Measurements from ENCODE around the gene SAMD4A. TPM values are rescaled to one million over a fixed set of nuclear protein-coding genes. Genes with fewer than 3 reads are reported as not detected.

Gene SAMD4A
- total RNA-seq, 4 donors from 2014 or later, result 17.0 to 39.6 (median 21.3) TPM

DNA sequence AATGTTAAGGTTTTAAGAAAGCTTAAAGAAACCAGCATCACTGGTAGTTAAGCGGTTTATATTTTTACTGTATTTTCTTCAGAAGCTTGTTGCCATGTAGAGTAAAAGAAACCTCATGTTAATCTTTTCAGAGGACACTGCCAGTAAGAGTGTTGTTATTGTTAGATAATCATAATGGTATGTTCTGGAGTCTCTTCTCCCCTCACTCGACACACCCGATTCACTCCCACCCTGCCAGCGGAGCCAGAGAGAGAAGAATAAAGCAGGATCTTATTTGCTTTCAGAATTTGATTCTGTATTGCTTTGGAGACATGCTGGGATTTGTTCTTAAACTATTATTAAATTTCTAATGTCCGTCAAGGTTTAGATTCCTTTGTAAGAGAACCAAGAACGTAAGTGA lies 113.7 kb downstream of the SAMD4A start:
- Histone ChIP-seq H3K4me1 (peaks cover 0 to 20% (median 0%) of the 10 kb centered on the region in 4 donors), H3K9me3 (no peaks in the 10 kb centered on the region), H3K36me3 (no peaks in the 10 kb centered on the region), H3K27ac (no peak overlapping the region), H3K27me3 (no peaks in the 10 kb centered on the region), H3K4me3 (no peak overlapping the region)
- no peak for DNase-seq
- TF ChIP-seq POLR2A (IDR thresholded peaks at IDR 0.05), result no peak
- TF ChIP-seq, protein P1, sequence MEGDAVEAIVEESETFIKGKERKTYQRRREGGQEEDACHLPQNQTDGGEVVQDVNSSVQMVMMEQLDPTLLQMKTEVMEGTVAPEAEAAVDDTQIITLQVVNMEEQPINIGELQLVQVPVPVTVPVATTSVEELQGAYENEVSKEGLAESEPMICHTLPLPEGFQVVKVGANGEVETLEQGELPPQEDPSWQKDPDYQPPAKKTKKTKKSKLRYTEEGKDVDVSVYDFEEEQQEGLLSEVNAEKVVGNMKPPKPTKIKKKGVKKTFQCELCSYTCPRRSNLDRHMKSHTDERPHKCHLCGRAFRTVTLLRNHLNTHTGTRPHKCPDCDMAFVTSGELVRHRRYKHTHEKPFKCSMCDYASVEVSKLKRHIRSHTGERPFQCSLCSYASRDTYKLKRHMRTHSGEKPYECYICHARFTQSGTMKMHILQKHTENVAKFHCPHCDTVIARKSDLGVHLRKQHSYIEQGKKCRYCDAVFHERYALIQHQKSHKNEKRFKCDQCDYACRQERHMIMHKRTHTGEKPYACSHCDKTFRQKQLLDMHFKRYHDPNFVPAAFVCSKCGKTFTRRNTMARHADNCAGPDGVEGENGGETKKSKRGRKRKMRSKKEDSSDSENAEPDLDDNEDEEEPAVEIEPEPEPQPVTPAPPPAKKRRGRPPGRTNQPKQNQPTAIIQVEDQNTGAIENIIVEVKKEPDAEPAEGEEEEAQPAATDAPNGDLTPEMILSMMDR (IDR thresholded peaks at IDR 0.05), result no peak

DNA sequence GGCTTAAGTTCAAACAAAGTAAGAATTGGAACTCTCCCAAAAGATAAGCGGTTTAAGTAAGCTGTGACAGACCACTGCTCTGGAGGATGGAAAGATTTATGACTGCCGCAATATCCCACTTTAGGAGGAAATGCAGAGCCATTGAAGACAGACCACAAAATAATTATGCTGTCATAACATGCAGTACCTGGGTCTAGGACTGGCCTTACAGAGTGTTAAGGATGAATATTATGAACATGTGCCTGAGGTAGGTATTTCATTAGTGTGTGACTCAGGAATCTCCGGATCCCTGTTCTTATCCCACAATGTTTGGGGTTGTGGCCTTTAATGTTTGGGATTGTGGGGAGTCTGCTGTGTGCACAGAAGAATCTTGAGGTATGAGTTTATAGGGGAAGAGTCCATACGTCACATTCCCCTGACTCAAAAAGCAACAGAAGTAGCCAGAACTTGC lies 114.9 kb downstream of the SAMD4A start:
- Histone ChIP-seq H3K27ac (no peak overlapping the region), H3K4me3 (no peak overlapping the region), H3K4me1 (peaks cover 0 to 21% (median 0%) of the 10 kb centered on the region in 4 donors), H3K27me3 (no peaks in the 10 kb centered on the region), H3K9me3 (no peaks in the 10 kb centered on the region), H3K36me3 (no peaks in the 10 kb centered on the region)
- no peak for DNase-seq
- no peak for TF ChIP-seq POLR2A (IDR thresholded peaks at IDR 0.05)
- TF ChIP-seq, protein P1 (IDR thresholded peaks at IDR 0.05), result no peak

DNA sequence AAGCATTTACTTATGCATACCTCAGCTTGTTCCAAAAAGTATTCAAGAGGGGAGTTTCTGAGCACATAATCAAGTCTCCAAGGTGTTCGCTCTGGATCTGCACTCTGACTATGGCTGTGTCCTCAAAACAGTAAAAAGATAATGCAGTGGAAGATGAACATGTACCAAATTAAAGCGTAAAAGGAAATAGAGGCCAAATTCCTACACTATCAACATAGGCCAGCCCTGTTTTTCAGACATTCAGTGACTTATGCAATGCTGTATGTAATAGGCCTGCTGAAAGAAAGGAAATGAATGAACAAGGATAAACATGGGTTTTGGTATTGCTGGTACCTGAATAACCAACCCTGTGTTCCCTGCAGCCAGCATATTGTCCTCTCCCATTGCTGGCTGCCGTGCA lies 115.7 kb downstream of the SAMD4A start:
- Histone ChIP-seq H3K27me3 (no peaks in the 10 kb centered on the region), H3K36me3 (no peaks in the 10 kb centered on the region), H3K9me3 (no peaks in the 10 kb centered on the region), H3K4me1 (peaks cover 0 to 29% (median 0%) of the 10 kb centered on the region in 4 donors), H3K27ac (no peak overlapping the region), H3K4me3 (no peak overlapping the region)
- no peak for DNase-seq
- no peak for TF ChIP-seq POLR2A (IDR thresholded peaks at IDR 0.05)
- TF ChIP-seq, protein P1 (IDR thresholded peaks at IDR 0.05), result no peak

DNA sequence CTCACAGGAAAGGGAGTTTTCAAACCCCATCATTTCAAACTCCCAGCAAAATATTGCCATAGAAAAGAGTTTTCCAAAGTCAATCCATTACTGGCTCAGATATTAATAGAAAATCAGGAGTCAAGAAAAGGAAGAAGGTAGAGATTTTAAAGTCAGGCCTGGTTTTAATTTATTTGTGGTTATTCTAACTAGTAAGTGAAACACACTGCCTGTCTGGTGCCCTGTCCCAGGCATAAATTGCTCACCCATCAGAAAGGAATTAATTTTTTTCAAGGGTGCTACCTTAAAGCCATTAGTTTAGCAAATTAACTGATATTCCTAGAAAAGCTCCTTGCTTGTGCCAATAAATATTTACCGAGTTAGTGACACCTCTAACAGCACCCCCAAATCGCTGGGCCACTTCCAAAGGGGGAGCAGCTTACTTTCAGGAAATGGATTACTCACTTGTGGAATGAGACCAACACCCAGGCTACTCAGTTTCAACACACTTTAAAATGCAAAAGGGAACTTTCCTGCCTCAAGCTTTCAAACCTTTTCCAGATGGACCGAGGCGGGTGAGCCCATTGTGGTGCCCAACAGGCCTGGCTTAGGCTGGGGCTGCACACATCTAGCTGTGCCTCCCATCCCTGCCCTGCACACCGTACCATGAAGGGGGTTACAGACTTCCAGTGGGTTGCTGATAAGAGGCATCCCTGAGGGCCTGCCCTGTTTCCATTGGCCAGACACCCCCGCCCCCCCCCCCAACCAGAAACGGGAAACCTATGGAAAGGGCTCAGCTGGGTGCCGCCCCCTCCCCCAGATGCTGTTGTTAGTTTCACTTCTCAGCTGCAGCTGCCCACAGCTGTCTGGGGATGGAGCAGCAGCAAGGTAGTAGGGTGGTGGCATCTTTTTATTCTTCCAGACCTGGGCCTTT lies 117.2 kb downstream of the SAMD4A start:
- Histone ChIP-seq H3K4me3 (no peak overlapping the region), H3K36me3 (no peaks in the 10 kb centered on the region), H3K9me3 (no peaks in the 10 kb centered on the region), H3K27ac (peak overlapping the region; percentile 8 to 82 (median 44)), H3K4me1 (peaks cover 0 to 32% (median 0%) of the 10 kb centered on the region in 4 donors), H3K27me3 (no peaks in the 10 kb centered on the region)
- TF ChIP-seq POLR2A (IDR thresholded peaks at IDR 0.05), result no peak
- TF ChIP-seq, protein P1 (IDR thresholded peaks at IDR 0.05), result no peak
- DNase-seq, result peak in 1 of 3 donors; percentile 60

DNA sequence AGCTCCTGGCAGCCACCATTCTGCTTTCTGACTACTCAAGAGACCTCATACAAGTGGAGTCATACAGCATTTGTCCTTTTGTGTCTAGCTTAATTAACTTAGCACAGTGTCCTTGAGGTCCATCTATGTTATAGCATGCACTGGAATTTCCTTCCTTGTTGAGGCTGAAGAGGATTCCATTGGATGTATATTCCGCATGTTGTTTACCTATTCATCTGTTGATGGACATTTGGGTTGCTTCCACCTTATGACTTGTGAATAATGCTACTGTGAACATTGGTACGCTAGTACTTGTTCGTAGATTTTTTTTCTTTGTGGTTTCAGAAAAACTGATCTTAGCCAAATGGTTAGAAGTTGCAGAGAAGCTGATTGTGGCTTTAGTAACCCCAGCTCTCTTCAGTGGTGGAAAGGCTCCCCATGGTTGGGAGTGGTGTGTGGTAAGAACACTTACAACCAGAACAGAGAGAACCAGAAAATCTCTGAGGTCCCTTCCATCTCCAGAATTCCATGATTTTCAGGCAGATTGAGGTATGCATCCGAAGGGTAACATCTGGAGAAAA lies 118.4 kb downstream of the SAMD4A start:
- no peak for DNase-seq
- Histone ChIP-seq H3K4me3 (no peak overlapping the region), H3K4me1 (peaks cover 0 to 32% (median 0%) of the 10 kb centered on the region in 4 donors), H3K9me3 (no peaks in the 10 kb centered on the region), H3K27me3 (no peaks in the 10 kb centered on the region), H3K36me3 (no peaks in the 10 kb centered on the region), H3K27ac (peak overlapping the region; percentile 45 to 82 (median 64))
- TF ChIP-seq, protein P1 (IDR thresholded peaks at IDR 0.05), result no peak
- no peak for TF ChIP-seq POLR2A (IDR thresholded peaks at IDR 0.05)
